Gastrocnemius medialis (tissue), 4 donors: ENCODE measurements around the gene CPSF3. TPM values are rescaled to one million over a fixed set of nuclear protein-coding genes. Genes with fewer than 3 reads are reported as not detected.

Experiments used
- ATAC-seq, 2 donors: fragments of 150-250 bp; one replicate each; pipeline ENCODE4 v1.9.1; 2016
- DNase-seq, 2 donors: peaks; one replicate each; pipeline ENCODE4 v3.0.0-alpha.2; 2019
- H3K27ac ChIP-seq, 4 donors: fragments of 200-600 bp; sonication (generic); 1 replicate in 1 of 4; 2 replicates in 3 of 4; pipeline ENCODE4 v1.5.1; 2016 to 2018; ENCODE audit warnings: mild to moderate bottlenecking in 2 of 4, moderate library complexity in 1 of 4
- H3K27me3 ChIP-seq, 3 donors: fragments of 200-600 bp; sonication (generic) in 2 of 3; 1 replicate in 1 of 3; 2 replicates in 2 of 3; pipeline versions ENCODE4 v1.5.1 to v1.6.0; 2016 to 2019; ENCODE audit warnings: mild to moderate bottlenecking in 1 of 3, moderate library complexity in 1 of 3
- H3K36me3 ChIP-seq, 2 donors: fragments of 200-600 bp; sonication (generic) in 1 of 2; one replicate each; pipeline ENCODE4 v1.5.1; 2017 to 2018
- H3K4me1 ChIP-seq, 2 donors: fragments of 200-600 bp; sonication (generic) in 1 of 2; one replicate each; pipeline ENCODE4 v1.5.1; 2016 to 2017; ENCODE audit warnings: mild to moderate bottlenecking in 2 of 2
- H3K4me3 ChIP-seq, 4 donors: fragments of 200-600 bp; sonication (generic) in 3 of 4; 1 replicate in 1 of 4; 2 replicates in 3 of 4; pipeline ENCODE4 v1.5.1; 2016 to 2019; ENCODE audit warnings: mild to moderate bottlenecking in 2 of 4
- H3K9me3 ChIP-seq, 3 donors: fragments of 200-600 bp; sonication (generic) in 2 of 3; 1 replicate in 1 of 3; 2 replicates in 2 of 3; pipeline ENCODE4 v1.5.1; 2016 to 2019
- POLR2A ChIP-seq, 2 donors: fragments of 450-650 bp; IDR thresholded peaks; one replicate each; pipeline ENCODE4 v1.6.1; 2017; ENCODE audit warnings: antibody characterized with exemption in 2 of 2, mild to moderate bottlenecking in 2 of 2, moderate library complexity in 2 of 2
- in situ Hi-C, 4 donors: fragments of 200-750 bp; cut with MboI; loops; one replicate each; pipeline versions ENCODE4 v1.15.0 to v1.8.0; 2017; ENCODE audit warnings: low sequenced_read_pairs in 4 of 4
- intact Hi-C: fragments of 100-400 bp; cut with DNase I; formaldehyde crosslinking; loops from one replicate; pipeline ENCODE4 v1.15.1; 2023; ENCODE audit warnings: low total_unique reads
- total RNA-seq, 4 donors: library from RNA; depleted of rRNA; stranded (reverse); fragments of >200 nt; gene quantifications; one replicate each; pipeline versions ENCODE4 v1.1.0 to v1.2.3, GENCODE V29; 2016
- TF ChIP-seq, protein P1 (sequence below), 5 experiments: fragments of 450-650 bp in 3 of 5; fragments of 200-600 bp in 2 of 5; sonication (generic) in 2 of 5; IDR thresholded peaks in 4 of 5; conservative IDR thresholded peaks in 1 of 5; 1 replicate in 4 of 5; 2 replicates in 1 of 5; pipeline ENCODE4 v1.5.1; 2016 to 2019; ENCODE audit warnings: antibody characterized with exemption in 5 of 5, mild to moderate bottlenecking in 3 of 5, moderate library complexity in 3 of 5

CPSF3 gene
- total RNA-seq, 4 donors from 2014 or later = 20.9 to 51.8 (median 24.1) TPM

DNA sequence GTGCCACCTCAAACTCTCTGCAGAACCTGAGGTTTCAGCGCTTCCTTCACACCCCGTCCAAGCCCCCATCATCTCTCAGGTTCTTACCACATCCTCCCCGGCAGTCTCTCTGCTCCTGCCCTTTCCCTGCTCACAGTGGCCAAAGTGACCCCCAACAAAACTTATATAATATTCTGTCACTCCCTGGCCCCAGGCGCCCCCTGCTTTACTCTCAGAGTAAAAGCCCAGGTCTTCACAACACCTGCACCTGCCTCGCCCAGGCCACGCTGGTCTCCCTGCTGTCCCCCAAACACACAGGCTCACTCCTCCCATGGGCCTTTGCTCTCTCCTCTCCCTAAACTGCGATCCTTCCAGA lies 6.5 kb upstream of the CPSF3 start:
- Histone ChIP-seq H3K27ac (no peak overlapping the region), H3K4me3 (no peak overlapping the region), H3K4me1 (peaks cover 8 to 10% of the 10 kb centered on the region in 2 donors), H3K27me3 (no peaks in the 10 kb centered on the region), H3K36me3 (peaks cover 0 to 23% of the 10 kb centered on the region in 2 donors), H3K9me3 (no peaks in the 10 kb centered on the region)
- ATAC-seq = no peak
- in situ Hi-C loops = no loop called here
- TF ChIP-seq POLR2A (IDR thresholded peaks at IDR 0.05) = no peak
- TF ChIP-seq, protein P1, sequence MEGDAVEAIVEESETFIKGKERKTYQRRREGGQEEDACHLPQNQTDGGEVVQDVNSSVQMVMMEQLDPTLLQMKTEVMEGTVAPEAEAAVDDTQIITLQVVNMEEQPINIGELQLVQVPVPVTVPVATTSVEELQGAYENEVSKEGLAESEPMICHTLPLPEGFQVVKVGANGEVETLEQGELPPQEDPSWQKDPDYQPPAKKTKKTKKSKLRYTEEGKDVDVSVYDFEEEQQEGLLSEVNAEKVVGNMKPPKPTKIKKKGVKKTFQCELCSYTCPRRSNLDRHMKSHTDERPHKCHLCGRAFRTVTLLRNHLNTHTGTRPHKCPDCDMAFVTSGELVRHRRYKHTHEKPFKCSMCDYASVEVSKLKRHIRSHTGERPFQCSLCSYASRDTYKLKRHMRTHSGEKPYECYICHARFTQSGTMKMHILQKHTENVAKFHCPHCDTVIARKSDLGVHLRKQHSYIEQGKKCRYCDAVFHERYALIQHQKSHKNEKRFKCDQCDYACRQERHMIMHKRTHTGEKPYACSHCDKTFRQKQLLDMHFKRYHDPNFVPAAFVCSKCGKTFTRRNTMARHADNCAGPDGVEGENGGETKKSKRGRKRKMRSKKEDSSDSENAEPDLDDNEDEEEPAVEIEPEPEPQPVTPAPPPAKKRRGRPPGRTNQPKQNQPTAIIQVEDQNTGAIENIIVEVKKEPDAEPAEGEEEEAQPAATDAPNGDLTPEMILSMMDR (IDR thresholded peaks at IDR 0.05 in 4 of 5, conservative IDR thresholded peaks at IDR 0.05 in 1 of 5) = no peak
- intact Hi-C loops = no loop called here
- no peak for DNase-seq

DNA sequence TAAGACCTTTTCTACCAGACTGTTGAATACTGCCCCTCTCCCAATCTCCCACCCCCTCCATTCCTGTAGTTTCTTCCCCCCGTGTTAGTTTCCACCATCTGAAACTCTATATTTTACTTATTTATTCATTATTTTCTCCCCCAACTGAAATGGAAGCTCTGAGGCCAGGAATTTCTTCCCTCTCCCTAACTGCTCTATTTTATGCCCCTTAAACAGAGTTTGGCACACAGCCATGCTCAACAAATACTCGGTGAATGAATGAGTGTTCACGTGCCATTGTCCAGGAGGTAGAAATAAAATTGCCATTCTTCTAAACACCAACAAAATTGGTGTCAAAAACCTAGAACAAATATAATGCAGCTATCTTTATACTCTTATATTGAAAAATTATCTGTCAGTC lies 5.7 kb upstream of the CPSF3 start:
- Histone ChIP-seq H3K4me1 (peaks cover 14 to 17% of the 10 kb centered on the region in 2 donors), H3K4me3 (no peak overlapping the region), H3K27ac (no peak overlapping the region), H3K27me3 (no peaks in the 10 kb centered on the region), H3K9me3 (no peaks in the 10 kb centered on the region), H3K36me3 (peaks cover 0 to 15% of the 10 kb centered on the region in 2 donors)
- ATAC-seq (no peak), DNase-seq (no peak)
- TF ChIP-seq, protein P1 (IDR thresholded peaks at IDR 0.05 in 4 of 5, conservative IDR thresholded peaks at IDR 0.05 in 1 of 5) = no peak
- TF ChIP-seq POLR2A (IDR thresholded peaks at IDR 0.05) = no peak
- intact Hi-C loops = no loop called here
- in situ Hi-C loops = no loop called here

DNA sequence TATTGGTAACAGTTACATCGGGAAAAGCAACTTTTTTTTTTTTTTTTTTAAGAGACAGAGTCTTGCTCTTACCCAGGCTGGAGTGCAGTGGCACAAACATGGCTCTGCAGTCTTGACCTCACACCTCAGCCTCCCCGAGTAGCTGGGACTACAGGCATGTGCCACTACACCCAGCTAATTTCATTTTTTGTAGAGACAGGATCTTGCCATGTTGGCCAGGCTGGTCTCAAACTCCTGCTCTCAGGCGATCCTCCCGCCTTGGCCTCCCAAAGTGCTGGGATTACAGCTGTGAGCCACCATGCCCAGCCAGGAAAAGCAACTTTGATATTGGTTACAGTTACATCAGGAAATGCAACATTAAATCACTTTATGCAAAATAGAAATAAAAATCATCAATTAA lies 4.7 kb upstream of the CPSF3 start:
- H3K4me3 ChIP-seq = no peak overlapping the region
- H3K27me3 ChIP-seq = no peaks in the 10 kb centered on the region
- H3K27ac ChIP-seq = no peak overlapping the region
- no peaks in the 10 kb centered on the region for H3K9me3 ChIP-seq
- DNase-seq = no peak
- peaks cover 14 to 17% of the 10 kb centered on the region in 2 donors for H3K4me1 ChIP-seq
- in situ Hi-C loops = no loop called here
- peaks cover 0 to 10% of the 10 kb centered on the region in 2 donors for H3K36me3 ChIP-seq
- intact Hi-C loops = no loop called here
- no peak for ATAC-seq
- TF ChIP-seq POLR2A (IDR thresholded peaks at IDR 0.05) = no peak
- TF ChIP-seq, protein P1 (IDR thresholded peaks at IDR 0.05 in 4 of 5, conservative IDR thresholded peaks at IDR 0.05 in 1 of 5) = no peak

DNA sequence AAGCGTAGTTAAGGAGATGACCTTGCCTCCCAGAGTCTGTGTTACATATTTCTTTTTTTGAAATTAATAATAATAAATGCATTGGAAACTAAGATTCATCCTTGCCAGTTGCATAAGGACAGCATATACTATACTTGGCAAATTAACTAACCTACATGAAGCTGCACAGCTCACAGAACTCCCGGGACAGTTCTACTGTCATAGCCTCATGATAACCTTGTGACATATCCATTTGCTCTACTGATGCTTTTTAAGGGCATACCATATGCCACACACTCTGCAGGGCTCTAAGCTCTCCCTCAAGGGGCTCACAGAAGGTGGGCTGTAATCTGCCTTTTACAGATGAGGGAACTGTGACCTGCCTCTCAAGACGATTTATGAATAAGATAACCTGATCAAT lies 3.9 kb upstream of the CPSF3 start:
- H3K36me3 ChIP-seq = peaks cover 0 to 7% of the 10 kb centered on the region in 2 donors
- H3K4me1 ChIP-seq = peaks cover 21 to 24% of the 10 kb centered on the region in 2 donors
- DNase-seq (no peak), ATAC-seq (no peak)
- in situ Hi-C loops = no loop called here
- intact Hi-C loops = no loop called here
- TF ChIP-seq, protein P1 (IDR thresholded peaks at IDR 0.05 in 4 of 5, conservative IDR thresholded peaks at IDR 0.05 in 1 of 5) = no peak
- no peak for TF ChIP-seq POLR2A (IDR thresholded peaks at IDR 0.05)
- no peak overlapping the region for H3K27ac ChIP-seq
- H3K4me3 ChIP-seq = no peak overlapping the region
- H3K27me3 ChIP-seq = no peaks in the 10 kb centered on the region
- no peaks in the 10 kb centered on the region for H3K9me3 ChIP-seq

DNA sequence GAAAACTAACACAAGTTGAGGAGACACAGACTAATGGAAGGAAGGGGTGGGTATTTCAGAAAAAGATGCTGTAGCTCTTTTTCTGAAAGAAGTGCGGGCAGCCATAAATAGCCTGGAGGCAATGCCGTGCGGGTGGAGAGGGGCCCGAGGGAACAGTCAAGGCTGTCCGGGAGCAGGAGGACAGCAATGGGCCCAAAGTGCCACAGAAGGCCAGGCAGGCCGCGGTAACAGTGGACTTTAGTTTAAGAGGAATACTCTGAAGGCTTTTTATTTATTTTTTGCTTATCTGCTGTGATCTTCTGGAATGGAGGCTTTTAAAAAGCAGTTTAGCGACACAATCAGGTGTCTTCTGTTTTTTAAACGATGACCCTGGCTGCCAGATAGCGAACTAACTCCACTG lies 3.0 kb upstream of the CPSF3 start:
- DNase-seq (no peak), ATAC-seq (no peak)
- Histone ChIP-seq H3K4me3 (no peak overlapping the region), H3K27ac (no peak overlapping the region), H3K36me3 (peaks cover 0 to 7% of the 10 kb centered on the region in 2 donors), H3K4me1 (peaks cover 27 to 29% of the 10 kb centered on the region in 2 donors), H3K9me3 (no peaks in the 10 kb centered on the region), H3K27me3 (no peaks in the 10 kb centered on the region)
- TF ChIP-seq POLR2A (IDR thresholded peaks at IDR 0.05) = no peak
- TF ChIP-seq, protein P1 (IDR thresholded peaks at IDR 0.05 in 4 of 5, conservative IDR thresholded peaks at IDR 0.05 in 1 of 5) = no peak
- intact Hi-C loops = loop anchor here (5.0 to 10.0 kb wide), 4 partner anchors 212 to 624 kb away; partner anchors contain the start of genes ASAP2, KLF11, MBOAT2 and YWHAQ
- in situ Hi-C loops = loop anchor here in 1 of 4 donors (5.0 kb wide), 1 partner anchor 278 kb away; no protein-coding TSS in a partner anchor
